AG09309 (cell line): Measurements from ENCODE around the gene KLHL41.

Source experiments
- DNase-seq: peaks from one replicate; pipeline ENCODE4 v3.0.0-alpha.2; 2010; ENCODE audit warnings: low read depth
- H3K4me3 ChIP-seq: 2 replicates; pipeline ENCODE4 v1.5.1; 2011; ENCODE audit warnings: mild to moderate bottlenecking, low read depth, low read length, moderate library complexity; ENCODE audit not compliant: control insufficient read depth
- CTCF ChIP-seq: IDR thresholded peaks from 2 replicates; pipeline ENCODE4 v1.5.1; 2011; ENCODE audit warnings: mild to moderate bottlenecking, low read depth, low read length, inconsistent platforms; ENCODE audit not compliant: insufficient read depth, control insufficient read depth; ENCODE audit errors: missing control alignments

KLHL41 gene

GRCh38 chr2:169495310-169495928 is 14.1 kb upstream of the KLHL41 start:
- H3K4me3 ChIP-seq: no peak overlapping the region
- no peak for TF ChIP-seq CTCF
- DNase-seq: no peak

- H3K4me3 ChIP-seq: no peak overlapping the region
- DNase-seq: no peak
- TF ChIP-seq CTCF: no peak
Observed at GRCh38 chr2:169504651-169505050, 4.9 kb upstream of the KLHL41 start.

GRCh38 chr2:169507698-169508097 is 1.8 kb upstream of the KLHL41 start:
- no peak for TF ChIP-seq CTCF
- H3K4me3 ChIP-seq: no peak overlapping the region
- no peak for DNase-seq

- no peak for TF ChIP-seq CTCF
- H3K4me3 ChIP-seq: no peak overlapping the region
- no peak for DNase-seq
Observed at GRCh38 chr2:169509955-169510354, 453 bp downstream of the KLHL41 start.

GRCh38 chr2:169510496-169510895 is 994 bp downstream of the KLHL41 start:
- H3K4me3 ChIP-seq: no peak overlapping the region
- no peak for TF ChIP-seq CTCF
- no peak for DNase-seq

- H3K4me3 ChIP-seq: no peak overlapping the region
- TF ChIP-seq CTCF: no peak
- DNase-seq: no peak
Observed at GRCh38 chr2:169511818-169512217, 2.3 kb downstream of the KLHL41 start.

- no peak for TF ChIP-seq CTCF
- DNase-seq: no peak
- H3K4me3 ChIP-seq: no peak overlapping the region
Observed at GRCh38 chr2:169512525-169512924, 3.0 kb downstream of the KLHL41 start.
